ENCODE results near the gene MKNK2.

- no peak for TF ChIP-seq POLR2A (IDR thresholded peaks at IDR 0.05)
- TF ChIP-seq CTCF (IDR thresholded peaks at IDR 0.05) = no peak
Measured at GRCh38 chr19:2014731-2015607, 36.1 kb downstream of the MKNK2 start.

Measured in transverse colon (tissue), 3 donors.